ENCODE data around the gene FGF14.

DNA sequence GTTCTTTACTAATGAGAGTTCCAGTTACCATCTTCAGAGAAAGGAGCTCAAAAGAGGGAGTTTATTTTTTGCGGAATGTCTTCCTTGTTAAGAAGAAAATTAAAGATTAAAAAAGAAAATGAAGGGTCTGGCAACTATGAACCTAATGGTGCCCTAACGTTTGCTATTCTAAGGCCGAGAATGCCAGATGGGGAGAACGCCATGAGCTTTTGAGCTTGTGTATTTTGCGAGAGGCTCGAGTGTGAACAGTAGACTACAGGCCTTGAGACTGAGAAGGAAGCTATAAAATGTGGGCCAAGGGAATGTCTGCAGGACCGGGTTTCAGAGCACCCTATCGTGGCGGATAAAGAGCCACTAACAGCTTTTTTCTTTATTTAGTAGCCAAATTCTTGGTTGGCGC is 6.7 kb downstream of the FGF14 start:
- TF ChIP-seq CTCF (IDR thresholded peaks at IDR 0.05) (no peak), POLR2AphosphoS5 (IDR thresholded peaks at IDR 0.05) (no peak), POLR2A (IDR thresholded peaks at IDR 0.05) (no peak)
